ENCODE measurements around the gene ESYT2.
"Not testable (repeated sequence)": the region's sequence is repeated elsewhere in the genome, so short reads cannot be mapped to it uniquely, and the experiment has no call there.

The ESYT2 gene

GRCh38 chr7:158728911-158729645 lies 100.2 kb downstream of the ESYT2 start:
- DNase-seq (ENCODE audit: extremely low read depth in 1 of 2, low read depth in 1 of 2) = no peak

GRCh38 chr7:158727690-158728089 lies 101.6 kb downstream of the ESYT2 start:
- DNase-seq (ENCODE audit: extremely low read depth in 1 of 2, low read depth in 1 of 2) = no peak

GRCh38 chr7:158726277-158726807 lies 103.0 kb downstream of the ESYT2 start:
- DNase-seq (ENCODE audit: extremely low read depth in 1 of 2, low read depth in 1 of 2) = no peak

GRCh38 chr7:158725506-158725800 lies 103.9 kb downstream of the ESYT2 start:
- no peak for DNase-seq (ENCODE audit: extremely low read depth in 1 of 2, low read depth in 1 of 2)

DNA sequence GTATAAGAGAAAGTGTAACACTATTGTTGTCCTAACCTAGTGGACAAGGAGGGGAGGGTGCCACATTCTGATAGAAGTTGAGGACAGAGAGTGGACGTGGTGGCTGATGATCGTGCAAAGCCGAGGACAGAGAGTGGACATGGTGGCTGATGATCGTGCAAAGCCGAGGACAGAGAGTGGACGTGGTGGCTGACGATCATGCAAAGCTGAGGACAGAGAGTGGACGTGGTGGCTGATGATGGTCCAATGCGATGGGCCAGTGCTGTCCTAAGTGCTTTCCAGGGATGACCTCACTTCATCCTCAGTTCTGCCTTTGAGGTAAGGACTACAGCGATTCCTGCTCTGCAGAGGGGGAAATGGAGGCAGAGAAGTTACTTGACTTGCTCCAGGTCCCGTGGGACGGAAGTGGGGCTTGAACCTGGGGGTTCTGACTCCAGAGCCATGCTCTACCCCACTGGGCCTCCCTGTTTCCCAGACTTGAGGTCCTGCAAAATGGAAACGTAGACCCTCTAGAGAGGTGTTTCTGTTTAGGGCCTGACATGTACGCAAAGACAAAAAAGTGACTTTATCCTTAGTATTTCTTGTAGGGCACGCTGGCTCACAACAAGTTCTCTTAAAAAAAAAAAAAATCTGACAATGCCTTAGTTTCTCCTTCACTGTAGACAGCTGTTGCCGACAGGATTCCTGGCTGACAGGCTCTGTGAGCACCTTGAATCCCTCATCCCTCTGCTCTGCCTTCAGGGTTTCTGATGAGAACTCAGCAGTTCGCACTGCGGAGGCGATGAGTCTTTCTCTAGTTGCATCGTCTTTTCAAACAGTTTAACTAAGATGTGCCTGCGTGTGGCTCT lies 104.4 kb downstream of the ESYT2 start:
- DNase-seq (ENCODE audit: extremely low read depth in 1 of 2, low read depth in 1 of 2) = no peak

GRCh38 chr7:158723714-158724385 lies 105.5 kb downstream of the ESYT2 start:
- DNase-seq (ENCODE audit: extremely low read depth in 1 of 2, low read depth in 1 of 2) = no peak

- DNase-seq (ENCODE audit: extremely low read depth in 1 of 2, low read depth in 1 of 2) = no peak
These were observed 106.0 kb downstream of the ESYT2 start for GRCh38 chr7:158723266-158723665.

- no peak for DNase-seq (ENCODE audit: extremely low read depth in 1 of 2, low read depth in 1 of 2)
These were observed 106.6 kb downstream of the ESYT2 start for GRCh38 chr7:158722574-158723237.

DNA sequence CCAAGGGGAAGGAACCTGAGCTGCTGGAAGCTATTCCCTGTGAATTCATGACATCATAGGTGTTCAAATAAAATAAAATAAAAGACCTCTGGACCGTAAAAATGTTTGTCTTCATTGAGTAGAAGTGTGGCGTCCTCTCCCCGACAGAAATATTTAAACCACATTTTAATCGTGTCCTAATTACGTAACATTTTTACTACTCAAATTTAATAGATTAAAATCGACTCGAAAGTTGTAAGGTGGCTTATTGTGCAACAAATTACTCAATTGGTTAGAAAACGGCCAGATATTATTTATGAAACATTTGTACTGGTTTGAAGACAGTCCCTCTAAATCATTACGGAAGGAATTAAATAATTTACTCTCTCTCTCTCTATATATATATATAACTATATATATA lies 109.2 kb downstream of the ESYT2 start:
- DNase-seq (ENCODE audit: extremely low read depth in 1 of 2, low read depth in 1 of 2) = no peak

- DNase-seq (ENCODE audit: extremely low read depth in 1 of 2, low read depth in 1 of 2) = no peak
These were observed 112.5 kb downstream of the ESYT2 start for GRCh38 chr7:158716802-158717201.

- no peak for DNase-seq (ENCODE audit: extremely low read depth in 1 of 2, low read depth in 1 of 2)
These were observed 118.6 kb downstream of the ESYT2 start for GRCh38 chr7:158710651-158711102.

DNA sequence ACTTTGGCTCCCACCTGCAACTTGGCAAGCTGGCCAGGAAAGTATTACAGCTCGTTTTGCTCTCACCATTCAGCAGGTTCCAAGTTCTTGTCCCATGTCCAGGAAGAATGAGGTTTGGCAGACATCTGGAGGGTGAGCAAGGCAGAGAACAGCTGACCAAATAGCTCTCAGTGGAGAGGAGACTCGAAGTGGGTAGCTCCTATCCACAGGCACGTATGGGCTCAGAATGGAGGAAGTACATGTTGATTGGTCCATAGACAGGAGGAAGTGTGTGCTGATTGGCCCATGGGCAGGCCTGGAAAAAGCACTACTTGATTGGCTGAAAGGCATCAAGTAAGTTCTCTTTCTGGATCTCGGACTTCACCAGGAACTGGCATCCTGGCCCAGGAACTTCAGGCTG lies 121.7 kb downstream of the ESYT2 start:
- DNase-seq (ENCODE audit: extremely low read depth in 1 of 2, low read depth in 1 of 2) = no peak

DNA sequence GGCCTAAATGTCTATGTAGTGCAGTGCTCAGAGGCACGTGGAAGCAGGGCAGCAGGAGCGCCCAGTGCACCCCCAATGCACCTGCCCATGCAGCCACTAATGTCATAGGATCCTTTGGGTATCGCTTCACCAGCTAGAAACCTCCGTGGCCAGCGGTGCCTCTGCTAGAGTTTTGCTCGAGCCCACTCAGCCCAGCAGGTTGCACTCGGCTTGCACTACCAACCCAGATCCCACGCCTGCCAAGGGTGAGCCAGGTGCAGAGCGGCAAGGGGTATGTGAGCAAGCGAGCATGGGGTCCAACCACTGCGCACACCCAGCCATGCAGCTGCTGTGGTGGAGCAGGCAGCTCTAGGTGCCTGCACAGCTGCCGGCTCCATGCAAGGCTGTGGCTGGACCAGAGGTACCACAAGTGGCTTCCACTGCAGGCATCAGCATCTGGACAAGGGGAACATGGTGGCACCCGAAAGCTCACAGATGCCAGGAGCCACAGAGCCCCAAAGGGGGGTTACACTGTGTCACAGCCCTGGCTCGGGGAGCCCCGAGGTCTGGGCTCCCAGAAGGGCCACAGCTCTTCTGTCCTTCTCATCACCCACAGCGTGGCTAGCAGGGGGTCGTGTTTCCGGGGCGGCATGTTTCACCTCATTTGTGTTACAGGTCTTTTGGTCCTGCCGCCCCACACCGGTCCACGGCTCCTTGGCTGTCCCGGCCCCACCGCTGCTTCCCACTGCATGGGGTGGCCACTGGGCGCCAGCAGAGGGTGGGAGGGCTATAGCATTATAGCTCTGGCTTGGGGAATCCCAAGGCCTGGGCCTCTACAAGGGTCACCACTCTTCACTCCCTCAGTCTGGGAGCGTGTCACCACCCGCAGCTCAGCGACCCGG lies 122.4 kb downstream of the ESYT2 start:
- no peak for DNase-seq (ENCODE audit: extremely low read depth in 1 of 2, low read depth in 1 of 2)

GRCh38 chr7:158706273-158706704 lies 123.0 kb downstream of the ESYT2 start:
- DNase-seq (ENCODE audit: extremely low read depth in 1 of 2, low read depth in 1 of 2) = no peak

DNA sequence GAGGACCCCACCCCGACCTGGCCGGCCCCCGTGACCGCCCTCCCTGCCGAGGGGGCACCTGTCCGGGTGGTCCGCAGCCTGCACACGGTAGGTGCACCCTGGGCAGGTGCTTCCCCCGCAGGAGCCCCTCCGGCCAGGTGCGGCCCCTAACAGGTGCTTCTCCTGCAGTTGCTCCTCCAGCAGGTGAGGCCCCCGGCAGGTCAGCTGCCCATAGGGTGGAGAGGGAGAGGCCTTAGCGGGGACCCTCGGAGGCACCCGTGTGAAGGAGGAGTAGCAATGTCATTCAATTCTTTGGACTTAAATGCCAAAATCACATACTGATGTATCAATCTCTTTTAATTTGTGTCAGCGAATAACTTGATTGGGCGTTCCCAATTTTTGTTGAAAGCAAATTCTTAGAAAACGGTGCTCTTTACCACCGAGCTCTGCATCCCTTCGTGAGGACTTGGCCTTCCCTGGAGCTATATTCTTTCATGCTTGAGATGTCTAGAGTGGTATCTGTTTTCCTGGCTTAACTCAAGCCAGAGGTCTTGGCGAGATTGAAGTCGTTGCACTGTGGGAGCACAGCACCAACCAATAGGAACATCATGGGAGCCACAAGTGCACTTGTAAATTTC lies 124.0 kb downstream of the ESYT2 start:
- no peak for DNase-seq (ENCODE audit: extremely low read depth in 1 of 2, low read depth in 1 of 2)

- peak; percentile 93 to 97 for DNase-seq (ENCODE audit: extremely low read depth in 1 of 2, low read depth in 1 of 2)
These were observed 124.6 kb downstream of the ESYT2 start, which contains the start of gene NCAPG2 for GRCh38 chr7:158704524-158705233. TSS of gene NCAPG2 (minus strand) at chr7:158704804. CDS start at chr7:158701899, 2,905 bp downstream.

DNA sequence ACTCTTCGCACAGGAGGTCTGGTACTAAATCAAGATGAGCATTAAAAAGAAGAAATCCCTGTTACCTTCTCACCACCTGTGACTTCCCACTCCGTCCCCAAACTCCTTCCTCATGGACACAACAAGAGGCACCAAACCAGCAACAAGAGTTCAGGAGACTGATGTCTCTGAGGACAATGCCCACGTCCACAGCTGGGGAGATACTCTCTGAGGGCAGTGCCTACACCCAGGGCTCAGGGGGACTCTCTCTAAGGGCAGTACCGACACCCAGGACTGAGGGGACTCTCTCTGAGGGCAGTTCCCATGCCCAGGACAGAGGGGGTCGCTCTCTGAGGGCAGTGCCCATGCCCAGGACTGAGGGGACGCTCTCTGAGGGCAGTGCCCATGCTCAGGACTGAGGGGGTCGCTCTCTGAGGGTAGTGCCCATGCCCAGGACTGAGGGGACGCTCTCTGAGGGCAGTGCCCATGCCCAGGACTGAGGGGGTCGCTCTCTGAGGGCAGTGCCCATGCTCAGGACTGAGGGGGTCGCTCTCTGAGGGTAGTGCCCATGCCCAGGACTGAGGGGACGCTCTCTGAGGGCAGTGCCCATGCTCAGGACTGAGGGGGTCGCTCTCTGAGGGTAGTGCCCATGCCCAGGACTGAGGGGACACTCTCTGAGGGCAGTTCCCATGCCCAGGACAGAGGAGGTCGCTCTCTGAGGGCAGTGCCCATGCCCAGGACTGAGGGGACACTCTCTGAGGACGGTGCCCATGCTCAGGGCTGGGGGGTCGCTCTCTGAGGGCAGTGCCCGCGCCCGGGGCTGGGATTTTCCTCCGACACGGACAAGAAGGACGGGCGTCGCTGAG lies 125.4 kb downstream of the ESYT2 start:
- not testable (repeated sequence) for DNase-seq (ENCODE audit: extremely low read depth in 1 of 2, low read depth in 1 of 2)

DNA sequence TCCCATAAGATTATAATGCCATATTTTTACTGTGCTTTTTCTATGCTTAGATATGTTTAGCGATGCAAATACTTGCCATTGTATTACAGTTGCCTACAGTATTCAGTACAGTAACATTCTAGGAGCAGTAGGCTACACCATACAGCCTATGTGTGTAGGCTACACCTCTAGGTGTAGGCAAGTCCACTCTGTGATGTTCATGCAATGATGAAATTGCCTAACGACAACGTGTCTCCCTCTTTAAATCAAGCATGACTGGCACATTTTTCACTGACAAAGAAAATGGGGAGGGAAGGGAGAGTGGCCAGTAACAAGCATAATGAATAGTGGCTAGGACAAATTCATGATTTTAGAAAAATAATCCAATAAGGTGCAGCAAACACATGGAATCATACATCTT lies 126.4 kb downstream of the ESYT2 start:
- no peak for DNase-seq (ENCODE audit: extremely low read depth in 1 of 2, low read depth in 1 of 2)
